Measurements from ENCODE around the gene ANAPC13.
A peak's percentile ranks its signal among the peaks of the same experiment; 100 is the strongest.

Gene ANAPC13

GRCh38 chr3:134485718-134486576 lies at the start of gene ANAPC13, which contains the start of gene CEP63:
ANAPC13 (minus strand) TSS chr3:134485985; CDS start chr3:134482904, 3,081 bp downstream.
CEP63 (plus strand) TSS chr3:134486057; CDS start chr3:134495321, 9,264 bp downstream.
- peak; percentile 68 for DNase-seq

GRCh38 chr3:134535186-134535970 lies 49.6 kb upstream of the ANAPC13 start:
- DNase-seq, result no peak

- DNase-seq, result no peak
Measured at GRCh38 chr3:134533493-134533892, 47.7 kb upstream of the ANAPC13 start.

GRCh38 chr3:134527538-134528186 lies 41.9 kb upstream of the ANAPC13 start:
- DNase-seq, result no peak

- DNase-seq, result peak; percentile 23
Measured at GRCh38 chr3:134527037-134527436, 41.3 kb upstream of the ANAPC13 start.

GRCh38 chr3:134526319-134526718 lies 40.5 kb upstream of the ANAPC13 start:
- DNase-seq, result no peak

- no peak for DNase-seq
Measured at GRCh38 chr3:134525293-134525692, 39.5 kb upstream of the ANAPC13 start.

- no peak for DNase-seq
Measured at GRCh38 chr3:134522541-134522940, 36.8 kb upstream of the ANAPC13 start.

GRCh38 chr3:134517791-134518190 lies 32.0 kb upstream of the ANAPC13 start:
- no peak for DNase-seq

- DNase-seq, result no peak
Measured at GRCh38 chr3:134516905-134517304, 31.1 kb upstream of the ANAPC13 start.

- DNase-seq, result no peak
Measured at GRCh38 chr3:134511500-134511899, 25.7 kb upstream of the ANAPC13 start.

- DNase-seq, result no peak
Measured at GRCh38 chr3:134505485-134505884, 19.7 kb upstream of the ANAPC13 start.

GRCh38 chr3:134504132-134504531 lies 18.3 kb upstream of the ANAPC13 start:
- no peak for DNase-seq

GRCh38 chr3:134503266-134503665 lies 17.5 kb upstream of the ANAPC13 start:
- no peak for DNase-seq

GRCh38 chr3:134496471-134497071 lies 10.8 kb upstream of the ANAPC13 start:
- no peak for DNase-seq

GRCh38 chr3:134495980-134496379 lies 10.2 kb upstream of the ANAPC13 start:
- no peak for DNase-seq

- no peak for DNase-seq
Measured at GRCh38 chr3:134494495-134494894, 8.7 kb upstream of the ANAPC13 start.

GRCh38 chr3:134487406-134487805 lies 1.6 kb upstream of the ANAPC13 start:
- DNase-seq, result no peak

GRCh38 chr3:134486577-134487041 lies 824 bp upstream of the ANAPC13 start:
- no peak for DNase-seq

GRCh38 chr3:134485075-134485717 lies 589 bp downstream of the ANAPC13 start:
- DNase-seq, result no peak

- DNase-seq, result peak; percentile 26
Measured at GRCh38 chr3:134483195-134483900, 2.4 kb downstream of the ANAPC13 start.

- no peak for DNase-seq
Measured at GRCh38 chr3:134482622-134483021, 3.2 kb downstream of the ANAPC13 start.
